ENCODE measurements around the gene RNF19B. TPM values are rescaled to one million over a fixed set of nuclear protein-coding genes. Genes with fewer than 3 reads are reported as not detected.

The RNF19B gene
- total RNA-seq, 1 experiment from 2014 or later: 22.5 TPM

DNA sequence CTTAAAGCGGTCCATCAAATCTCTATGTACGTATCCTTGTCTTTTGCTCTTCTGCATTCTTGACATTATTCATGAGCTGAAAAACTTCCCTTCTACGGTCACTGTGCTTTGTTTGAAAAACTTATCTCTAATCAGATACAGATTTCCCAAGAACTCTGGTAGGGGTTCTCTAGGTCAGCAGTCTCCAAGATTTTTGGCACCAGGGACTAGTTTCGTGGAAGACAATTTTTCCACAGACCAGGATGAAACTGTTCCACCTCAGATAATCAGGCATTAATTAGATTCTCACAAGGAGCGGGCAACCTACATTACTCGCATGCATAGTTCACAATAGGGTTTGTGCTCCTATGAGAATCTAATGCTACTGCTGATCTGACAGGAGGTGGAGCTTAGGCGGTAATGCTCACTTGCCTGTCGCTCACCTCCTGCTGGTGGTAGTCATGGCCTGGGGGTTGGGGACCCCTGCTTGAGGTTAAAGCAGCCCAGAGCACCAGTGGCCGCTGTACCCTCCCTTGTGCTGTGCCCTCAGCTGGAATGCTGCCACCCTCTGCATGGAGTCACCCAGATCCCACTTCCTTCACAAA lies 41.3 kb upstream of the RNF19B start:
- Histone ChIP-seq H3K9me3 (ENCODE audit: control insufficient read depth in 1 of 2, insufficient read depth in 1 of 2, low read depth in 1 of 2, low read length in 2 of 2) (no peaks in the 10 kb centered on the region), H3K9me2 (ENCODE audit: insufficient read depth) (no peaks in the 10 kb centered on the region), H3K27ac (ENCODE audit: low read depth, low read length) (no peak overlapping the region), H3K4me1 (ENCODE audit: control insufficient read depth in 1 of 2, insufficient read depth in 2 of 2, low read length in 2 of 2) (peaks cover 7 to 23% of the 10 kb centered on the region in 2 experiments), H3K79me2 (ENCODE audit: insufficient read depth, low read length) (peaks cover 4% of the 10 kb centered on the region; the same call in 1 of the 2 replicates), H3K36me3 (ENCODE audit: control insufficient read depth in 1 of 2, insufficient read depth in 2 of 2, low read length in 2 of 2) (peaks cover 21 to 24% of the 10 kb centered on the region in 2 experiments; a peak in 3 of 4 replicates), H3K4me2 (ENCODE audit: low read length) (no peak overlapping the region), H3K4me3 (replicated peaks in 1 of 2; ENCODE audit: low read depth in 1 of 2, low read length in 2 of 2) (no peak overlapping the region), H3K27me3 (ENCODE audit: insufficient read depth, low read length) (no peaks in the 10 kb centered on the region), H2AFZ (ENCODE audit: low read depth, low read length, poor library complexity, severe bottlenecking) (no peak overlapping the region), H4K20me1 (ENCODE audit: insufficient read depth) (no peaks in the 10 kb centered on the region), H3K9ac (ENCODE audit: low read length) (no peak overlapping the region)
- CTCF ChIA-PET: interaction anchor here (1.2 to 3.9 kb wide), 2 partner anchors 62 to 72 kb away, joined by 3 to 41 read pairs; no protein-coding TSS in a partner anchor
- ATAC-seq (no peak), DNase-seq (ENCODE audit: low read depth, low spot score) (no peak)
- RAD21 ChIA-PET (ENCODE audit: low non-redundant PET in 1 of 2, low total read pairs in 2 of 2, uncharacterized antibody in 2 of 2, unreplicated experiment in 2 of 2): interaction anchor here in 1 of 2 experiments (1.0 kb wide), 1 partner anchor 49 kb away, joined by 3 read pairs; no protein-coding TSS in a partner anchor
- TF ChIP-seq, protein P1, sequence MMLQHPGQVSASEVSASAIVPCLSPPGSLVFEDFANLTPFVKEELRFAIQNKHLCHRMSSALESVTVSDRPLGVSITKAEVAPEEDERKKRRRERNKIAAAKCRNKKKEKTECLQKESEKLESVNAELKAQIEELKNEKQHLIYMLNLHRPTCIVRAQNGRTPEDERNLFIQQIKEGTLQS (IDR thresholded peaks at IDR 0.05): no peak
- no peak for TF ChIP-seq SRF (IDR thresholded peaks at IDR 0.05; ENCODE audit: low read depth)
- no peak for TF ChIP-seq JUND (IDR thresholded peaks at IDR 0.05)
- no peak for TF ChIP-seq CBX3 (IDR thresholded peaks at IDR 0.05; ENCODE audit: low read depth)
- TF ChIP-seq POLR2A (IDR thresholded peaks at IDR 0.05; ENCODE audit: borderline replicate concordance, extremely low read depth, insufficient read depth, insufficient read length): no peak
- no peak for TF ChIP-seq CEBPB (IDR thresholded peaks at IDR 0.05; ENCODE audit: low read depth)
- no peak for TF ChIP-seq ELF1 (IDR thresholded peaks at IDR 0.05; ENCODE audit: borderline replicate concordance, low read depth)
- TF ChIP-seq EGR1 (IDR thresholded peaks at IDR 0.05; ENCODE audit: low read depth): no peak
- TF ChIP-seq TCF7L2 (IDR thresholded peaks at IDR 0.05; ENCODE audit: borderline replicate concordance, extremely low read depth, insufficient read depth, insufficient read length): no peak
- no peak for TF ChIP-seq RAD21 (IDR thresholded peaks at IDR 0.05; ENCODE audit: low read depth)
- TF ChIP-seq ZNF274 (IDR thresholded peaks at IDR 0.05; ENCODE audit: low read depth, low read length): no peak
- TF ChIP-seq SIN3A (IDR thresholded peaks at IDR 0.05; ENCODE audit: low read depth): no peak
- TF ChIP-seq, protein P2, sequence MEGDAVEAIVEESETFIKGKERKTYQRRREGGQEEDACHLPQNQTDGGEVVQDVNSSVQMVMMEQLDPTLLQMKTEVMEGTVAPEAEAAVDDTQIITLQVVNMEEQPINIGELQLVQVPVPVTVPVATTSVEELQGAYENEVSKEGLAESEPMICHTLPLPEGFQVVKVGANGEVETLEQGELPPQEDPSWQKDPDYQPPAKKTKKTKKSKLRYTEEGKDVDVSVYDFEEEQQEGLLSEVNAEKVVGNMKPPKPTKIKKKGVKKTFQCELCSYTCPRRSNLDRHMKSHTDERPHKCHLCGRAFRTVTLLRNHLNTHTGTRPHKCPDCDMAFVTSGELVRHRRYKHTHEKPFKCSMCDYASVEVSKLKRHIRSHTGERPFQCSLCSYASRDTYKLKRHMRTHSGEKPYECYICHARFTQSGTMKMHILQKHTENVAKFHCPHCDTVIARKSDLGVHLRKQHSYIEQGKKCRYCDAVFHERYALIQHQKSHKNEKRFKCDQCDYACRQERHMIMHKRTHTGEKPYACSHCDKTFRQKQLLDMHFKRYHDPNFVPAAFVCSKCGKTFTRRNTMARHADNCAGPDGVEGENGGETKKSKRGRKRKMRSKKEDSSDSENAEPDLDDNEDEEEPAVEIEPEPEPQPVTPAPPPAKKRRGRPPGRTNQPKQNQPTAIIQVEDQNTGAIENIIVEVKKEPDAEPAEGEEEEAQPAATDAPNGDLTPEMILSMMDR (IDR thresholded peaks at IDR 0.05 in 2 of 3, conservative IDR thresholded peaks at IDR 0.05 in 1 of 3; ENCODE audit: borderline replicate concordance in 1 of 3, insufficient read depth in 1 of 3, low read depth in 2 of 3, low read length in 2 of 3): no peak
- TF ChIP-seq, protein P3, sequence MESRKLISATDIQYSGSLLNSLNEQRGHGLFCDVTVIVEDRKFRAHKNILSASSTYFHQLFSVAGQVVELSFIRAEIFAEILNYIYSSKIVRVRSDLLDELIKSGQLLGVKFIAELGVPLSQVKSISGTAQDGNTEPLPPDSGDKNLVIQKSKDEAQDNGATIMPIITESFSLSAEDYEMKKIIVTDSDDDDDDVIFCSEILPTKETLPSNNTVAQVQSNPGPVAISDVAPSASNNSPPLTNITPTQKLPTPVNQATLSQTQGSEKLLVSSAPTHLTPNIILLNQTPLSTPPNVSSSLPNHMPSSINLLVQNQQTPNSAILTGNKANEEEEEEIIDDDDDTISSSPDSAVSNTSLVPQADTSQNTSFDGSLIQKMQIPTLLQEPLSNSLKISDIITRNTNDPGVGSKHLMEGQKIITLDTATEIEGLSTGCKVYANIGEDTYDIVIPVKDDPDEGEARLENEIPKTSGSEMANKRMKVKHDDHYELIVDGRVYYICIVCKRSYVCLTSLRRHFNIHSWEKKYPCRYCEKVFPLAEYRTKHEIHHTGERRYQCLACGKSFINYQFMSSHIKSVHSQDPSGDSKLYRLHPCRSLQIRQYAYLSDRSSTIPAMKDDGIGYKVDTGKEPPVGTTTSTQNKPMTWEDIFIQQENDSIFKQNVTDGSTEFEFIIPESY (IDR thresholded peaks at IDR 0.05; ENCODE audit: extremely low read depth, insufficient replicate concordance, low read length): no peak
- no peak for TF ChIP-seq POLR2AphosphoS5 (IDR thresholded peaks at IDR 0.05; ENCODE audit: low read depth, low read length)
- POLR2A ChIA-PET: no interaction called here
- no TSS peak for BruUV-seq (replicated peaks)
- intact Hi-C loops (cut with micrococcal nuclease): no loop called here

Data from HCT116 (cell line).